Right lobe of liver (tissue), 4 donors: ENCODE measurements around the gene TTC23.

ENCODE experiments used
- POLR2A ChIP-seq: fragments of 450-650 bp; IDR thresholded peaks from one replicate; pipeline ENCODE4 v1.6.1; 2017; ENCODE audit warnings: antibody characterized with exemption, mild to moderate bottlenecking
- TF ChIP-seq, protein P1 (sequence below), 4 donors: fragments of 200-600 bp in 3 of 4; fragments of 450-650 bp in 1 of 4; IDR thresholded peaks; one replicate each; pipeline versions ENCODE4 v1.5.1 to v1.8.0; 2016 to 2022; ENCODE audit warnings: antibody characterized with exemption in 4 of 4, mild to moderate bottlenecking in 2 of 4
- donor health status: DM: no; HTN: no; CAD: no.
- donor health status: DM: no; HTN: no; CAD: no.
- donor health status: DM: no; HTN: yes; CAD: no.

DNA sequence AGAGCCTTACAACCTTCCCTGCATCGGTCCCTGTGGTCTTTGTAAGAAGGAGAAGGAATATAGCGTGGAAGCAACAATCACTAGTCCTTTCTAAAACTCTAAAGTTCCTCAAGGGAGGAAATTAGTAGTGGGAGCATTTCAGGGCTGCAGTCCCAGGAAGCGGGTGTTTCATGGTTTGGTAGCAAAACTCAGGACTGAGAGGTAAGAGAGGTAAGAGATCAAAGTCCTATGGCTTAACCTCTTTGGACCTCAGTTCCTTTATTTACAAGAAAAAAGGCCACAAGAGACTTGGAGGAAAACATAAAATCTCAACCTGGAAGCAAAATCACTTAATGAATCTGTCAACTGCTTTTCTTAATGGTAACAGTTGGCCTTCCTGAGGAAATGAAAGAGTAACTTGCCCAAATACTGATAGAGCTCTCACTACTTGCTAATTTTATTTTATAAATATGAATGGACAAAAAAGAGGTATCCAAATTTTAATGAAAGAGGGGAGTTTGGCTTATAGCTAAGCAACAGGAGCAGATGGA lies 16.2 kb upstream of the TTC23 start:
- no peak for TF ChIP-seq POLR2A
- TF ChIP-seq, protein P1, sequence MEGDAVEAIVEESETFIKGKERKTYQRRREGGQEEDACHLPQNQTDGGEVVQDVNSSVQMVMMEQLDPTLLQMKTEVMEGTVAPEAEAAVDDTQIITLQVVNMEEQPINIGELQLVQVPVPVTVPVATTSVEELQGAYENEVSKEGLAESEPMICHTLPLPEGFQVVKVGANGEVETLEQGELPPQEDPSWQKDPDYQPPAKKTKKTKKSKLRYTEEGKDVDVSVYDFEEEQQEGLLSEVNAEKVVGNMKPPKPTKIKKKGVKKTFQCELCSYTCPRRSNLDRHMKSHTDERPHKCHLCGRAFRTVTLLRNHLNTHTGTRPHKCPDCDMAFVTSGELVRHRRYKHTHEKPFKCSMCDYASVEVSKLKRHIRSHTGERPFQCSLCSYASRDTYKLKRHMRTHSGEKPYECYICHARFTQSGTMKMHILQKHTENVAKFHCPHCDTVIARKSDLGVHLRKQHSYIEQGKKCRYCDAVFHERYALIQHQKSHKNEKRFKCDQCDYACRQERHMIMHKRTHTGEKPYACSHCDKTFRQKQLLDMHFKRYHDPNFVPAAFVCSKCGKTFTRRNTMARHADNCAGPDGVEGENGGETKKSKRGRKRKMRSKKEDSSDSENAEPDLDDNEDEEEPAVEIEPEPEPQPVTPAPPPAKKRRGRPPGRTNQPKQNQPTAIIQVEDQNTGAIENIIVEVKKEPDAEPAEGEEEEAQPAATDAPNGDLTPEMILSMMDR (IDR thresholded peaks at IDR 0.05) = no peak
